ENCODE data around the gene NAA80. TPM values are rescaled to one million over a fixed set of nuclear protein-coding genes. Genes with fewer than 3 reads are reported as not detected.

Gene NAA80
- total and polyA plus RNA-seq, 2 donors from 2014 or later = 8.7 to 10.7 TPM

DNA sequence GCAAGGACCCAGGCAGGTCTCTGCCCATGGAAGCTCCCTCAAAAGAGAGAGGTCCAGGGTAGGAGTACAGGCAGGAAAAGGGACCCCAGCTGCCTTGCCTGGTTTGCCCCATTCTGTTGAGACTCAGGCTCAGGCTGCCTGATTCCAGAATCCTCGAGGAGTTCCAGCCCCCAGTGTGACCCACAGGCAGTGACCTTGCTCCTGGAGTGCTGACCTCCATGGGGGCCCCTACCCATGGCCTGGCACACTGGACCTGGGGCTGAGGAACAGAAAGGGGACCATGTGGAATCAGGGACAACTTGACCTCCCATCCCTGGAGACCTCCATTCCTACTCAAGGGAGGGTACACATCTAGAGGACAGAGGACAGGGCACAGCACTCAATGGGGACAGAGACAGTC lies 33.6 kb downstream of the NAA80 start:
- no peaks in the 10 kb centered on the region for H3K27me3 ChIP-seq (ENCODE audit: control insufficient read depth, insufficient read depth, low read length)
- FAIRE-seq (no peak), DNase-seq (peak in 1 of 5 donors; percentile 71)
- peak overlapping the region in 1 of 3 donors; percentile 17 for H3K4me3 ChIP-seq (ENCODE audit: low read length in 3 of 3)
- H3K36me3 ChIP-seq (ENCODE audit: control insufficient read depth in 2 of 3, insufficient read depth in 3 of 3, low read length in 3 of 3) = no peaks in the 10 kb centered on the region
- H3K27ac ChIP-seq (ENCODE audit: low read depth in 2 of 2, low read length in 2 of 2) = peak overlapping the region; percentile 91 to 94
- H3K4me1 ChIP-seq (ENCODE audit: control insufficient read depth in 2 of 3, insufficient read depth in 2 of 3, low read depth in 1 of 3, low read length in 3 of 3) = peaks cover 0 to 57% (median 29%) of the 10 kb centered on the region in 3 donors
- no peaks in the 10 kb centered on the region for H3K9me3 ChIP-seq (ENCODE audit: control insufficient read depth in 2 of 3, insufficient read depth in 1 of 3, low read length in 3 of 3)
- intact Hi-C loops (cut with DNase I) = no loop called here
- no peak for TF ChIP-seq CTCF (IDR thresholded peaks at IDR 0.05; ENCODE audit: borderline replicate concordance, extremely low read depth, insufficient read depth)
- H3K9ac ChIP-seq (ENCODE audit: low read length in 3 of 3) = peak overlapping the region in 1 of 3 donors; percentile 95

- no peaks in the 10 kb centered on the region for H3K27me3 ChIP-seq (ENCODE audit: control insufficient read depth, insufficient read depth, low read length)
- FAIRE-seq = no peak
- TF ChIP-seq CTCF (IDR thresholded peaks at IDR 0.05; ENCODE audit: borderline replicate concordance, extremely low read depth, insufficient read depth) = no peak
- H3K27ac ChIP-seq (ENCODE audit: low read depth in 2 of 2, low read length in 2 of 2) = peak overlapping the region; percentile 91 to 94
- peak in 1 of 5 donors; percentile 91 for DNase-seq
- H3K9ac ChIP-seq (ENCODE audit: low read length in 3 of 3) = peak overlapping the region in 1 of 3 donors; percentile 95
- no peaks in the 10 kb centered on the region for H3K9me3 ChIP-seq (ENCODE audit: control insufficient read depth in 2 of 3, insufficient read depth in 1 of 3, low read length in 3 of 3)
- no peak overlapping the region for H3K4me3 ChIP-seq (ENCODE audit: low read length in 3 of 3)
- intact Hi-C loops (cut with DNase I) = no loop called here
- no peaks in the 10 kb centered on the region for H3K36me3 ChIP-seq (ENCODE audit: control insufficient read depth in 2 of 3, insufficient read depth in 3 of 3, low read length in 3 of 3)
- peaks cover 0 to 57% (median 28%) of the 10 kb centered on the region in 3 donors for H3K4me1 ChIP-seq (ENCODE audit: control insufficient read depth in 2 of 3, insufficient read depth in 2 of 3, low read depth in 1 of 3, low read length in 3 of 3)
Measured at GRCh38 chr3:50264964-50265485, 34.2 kb downstream of the NAA80 start.

DNA sequence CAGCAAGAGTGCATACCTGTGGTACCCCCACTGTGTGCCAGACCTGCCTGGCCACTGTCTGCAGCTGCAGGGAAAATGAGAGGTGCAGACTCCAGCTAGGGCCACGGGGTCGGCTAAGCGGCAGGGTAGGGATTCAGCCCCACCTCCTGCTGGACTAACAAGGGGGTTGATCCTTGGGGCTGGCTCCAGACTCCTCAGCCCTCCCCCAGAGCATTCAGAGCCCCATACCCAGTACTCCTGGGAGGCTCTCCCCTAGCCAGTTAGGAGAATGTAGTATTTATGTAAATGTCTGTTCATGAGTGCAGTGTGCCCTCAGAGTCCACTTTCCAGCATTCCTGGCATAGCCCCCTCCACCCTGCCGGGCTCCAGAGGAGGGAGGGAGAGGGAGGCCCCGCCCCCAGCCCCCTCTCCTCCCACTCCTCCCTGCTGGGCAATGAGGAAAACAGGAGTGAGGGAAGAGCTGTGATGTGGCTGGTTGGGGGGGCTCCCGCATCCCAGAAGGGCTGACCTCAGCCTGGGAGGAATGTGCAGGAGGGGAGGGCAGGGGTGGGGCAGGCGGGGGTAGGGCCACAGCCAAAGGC lies 34.7 kb downstream of the NAA80 start:
- FAIRE-seq (no peak), DNase-seq (peak; percentile 97 to 99 (median 98))
- Histone ChIP-seq H3K9me3 (ENCODE audit: control insufficient read depth in 2 of 3, insufficient read depth in 1 of 3, low read length in 3 of 3) (no peaks in the 10 kb centered on the region), H3K27me3 (ENCODE audit: control insufficient read depth, insufficient read depth, low read length) (no peaks in the 10 kb centered on the region), H3K36me3 (ENCODE audit: control insufficient read depth in 2 of 3, insufficient read depth in 3 of 3, low read length in 3 of 3) (no peaks in the 10 kb centered on the region), H3K9ac (ENCODE audit: low read length in 3 of 3) (peak overlapping the region in 2 of 3 donors; percentile 8 to 34), H3K4me1 (ENCODE audit: control insufficient read depth in 2 of 3, insufficient read depth in 2 of 3, low read depth in 1 of 3, low read length in 3 of 3) (peaks cover 0 to 56% (median 28%) of the 10 kb centered on the region in 3 donors), H3K4me3 (ENCODE audit: low read length in 3 of 3) (no peak overlapping the region), H3K27ac (ENCODE audit: low read depth in 2 of 2, low read length in 2 of 2) (peak overlapping the region; percentile 91 to 94)
- TF ChIP-seq CTCF (IDR thresholded peaks at IDR 0.05; ENCODE audit: borderline replicate concordance, extremely low read depth, insufficient read depth) = no peak
- intact Hi-C loops (cut with DNase I) = no loop called here

All from kidney (tissue), 14 donors.